Epithelial cell of esophagus (primary cell): ENCODE results near the gene NPAS2.

Source experiments
- DNase-seq: peaks from one replicate; pipeline ENCODE4 v3.0.0; 2010; ENCODE audit warnings: low read depth
- H3K4me3 ChIP-seq: 2 replicates; pipeline ENCODE4 v1.5.1; 2011; ENCODE audit warnings: mild to moderate bottlenecking, low read length, control low read depth
- TF ChIP-seq, protein P1 (sequence below): IDR thresholded peaks from 2 replicates; pipeline ENCODE4 v1.5.1; 2011; ENCODE audit warnings: low read depth, mild to moderate bottlenecking, low read length, control low read depth, inconsistent platforms; ENCODE audit not compliant: insufficient read depth; ENCODE audit errors: missing control alignments

NPAS2 gene

DNA sequence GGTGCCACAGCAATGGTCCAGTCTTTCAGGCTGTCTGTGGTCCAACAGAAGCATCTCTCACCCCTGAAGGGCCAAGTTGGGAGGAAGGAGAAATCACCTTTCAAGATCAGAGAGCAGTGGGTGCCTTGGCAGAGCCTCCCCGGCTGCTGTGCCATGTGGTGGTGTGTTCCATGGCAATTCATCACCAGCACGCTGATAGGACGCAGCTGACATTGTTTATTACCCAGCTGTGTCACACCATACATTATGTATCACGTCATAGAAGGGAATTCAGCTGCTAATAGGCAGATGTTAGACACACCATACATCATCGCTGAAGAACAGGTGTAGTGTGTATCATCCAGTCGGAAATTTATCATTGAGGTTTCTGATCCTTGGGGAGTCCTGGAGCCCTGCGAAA lies 152.5 kb downstream of the NPAS2 start:
- DNase-seq: no peak
- no peak overlapping the region for H3K4me3 ChIP-seq
- TF ChIP-seq, protein P1, sequence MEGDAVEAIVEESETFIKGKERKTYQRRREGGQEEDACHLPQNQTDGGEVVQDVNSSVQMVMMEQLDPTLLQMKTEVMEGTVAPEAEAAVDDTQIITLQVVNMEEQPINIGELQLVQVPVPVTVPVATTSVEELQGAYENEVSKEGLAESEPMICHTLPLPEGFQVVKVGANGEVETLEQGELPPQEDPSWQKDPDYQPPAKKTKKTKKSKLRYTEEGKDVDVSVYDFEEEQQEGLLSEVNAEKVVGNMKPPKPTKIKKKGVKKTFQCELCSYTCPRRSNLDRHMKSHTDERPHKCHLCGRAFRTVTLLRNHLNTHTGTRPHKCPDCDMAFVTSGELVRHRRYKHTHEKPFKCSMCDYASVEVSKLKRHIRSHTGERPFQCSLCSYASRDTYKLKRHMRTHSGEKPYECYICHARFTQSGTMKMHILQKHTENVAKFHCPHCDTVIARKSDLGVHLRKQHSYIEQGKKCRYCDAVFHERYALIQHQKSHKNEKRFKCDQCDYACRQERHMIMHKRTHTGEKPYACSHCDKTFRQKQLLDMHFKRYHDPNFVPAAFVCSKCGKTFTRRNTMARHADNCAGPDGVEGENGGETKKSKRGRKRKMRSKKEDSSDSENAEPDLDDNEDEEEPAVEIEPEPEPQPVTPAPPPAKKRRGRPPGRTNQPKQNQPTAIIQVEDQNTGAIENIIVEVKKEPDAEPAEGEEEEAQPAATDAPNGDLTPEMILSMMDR: no peak

DNA sequence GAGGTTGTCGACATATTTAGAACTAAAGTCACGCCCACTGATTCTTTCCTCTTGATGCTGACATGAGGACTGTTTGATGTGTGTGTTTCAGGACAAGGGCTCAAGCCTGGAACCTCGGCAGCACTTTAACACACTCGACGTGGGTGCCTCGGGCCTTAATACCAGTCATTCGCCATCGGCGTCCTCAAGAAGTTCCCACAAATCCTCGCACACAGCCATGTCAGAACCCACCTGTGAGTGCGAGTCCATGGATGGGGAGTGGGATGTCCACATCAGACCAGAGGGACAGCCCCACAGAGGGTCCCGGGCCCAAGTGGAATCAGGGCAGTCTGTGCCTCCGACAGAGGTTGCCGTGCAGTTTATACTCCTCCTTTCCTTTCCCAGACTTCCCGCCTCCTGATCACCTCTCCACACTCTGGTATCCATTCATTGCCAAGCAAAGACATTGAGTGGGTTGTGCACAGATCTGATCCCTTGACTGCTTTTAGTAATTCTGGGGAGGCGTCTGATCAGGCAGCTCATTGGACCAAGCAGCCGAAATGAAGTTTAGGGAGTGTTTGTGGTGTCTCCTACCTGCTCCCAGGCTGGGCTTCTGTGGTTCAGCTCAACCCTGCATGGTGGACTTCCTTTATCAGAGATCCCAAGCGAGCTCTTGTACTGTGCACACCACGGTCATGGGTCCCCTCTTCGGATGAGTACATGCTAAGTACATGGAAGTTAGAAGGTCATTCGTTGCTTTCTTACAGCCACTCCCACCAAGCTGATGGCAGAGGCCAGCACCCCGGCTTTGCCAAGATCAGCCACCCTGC lies 155.0 kb downstream of the NPAS2 start:
- TF ChIP-seq, protein P1: no peak
- no peak overlapping the region for H3K4me3 ChIP-seq
- no peak for DNase-seq

DNA sequence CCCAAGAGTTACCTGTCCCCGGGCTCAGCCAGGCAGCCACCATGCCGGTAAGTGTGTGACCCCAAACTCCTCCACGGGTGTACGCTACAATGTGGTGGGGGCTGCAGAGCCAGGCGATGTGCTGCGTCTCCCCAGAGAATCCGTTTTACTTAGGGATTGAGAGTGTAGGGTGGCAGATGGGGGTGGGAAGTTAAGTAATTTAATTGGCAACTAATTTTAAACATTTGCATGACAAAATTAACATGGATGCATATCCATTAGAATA lies 155.5 kb downstream of the NPAS2 start:
- H3K4me3 ChIP-seq: no peak overlapping the region
- no peak for DNase-seq
- TF ChIP-seq, protein P1: no peak

DNA sequence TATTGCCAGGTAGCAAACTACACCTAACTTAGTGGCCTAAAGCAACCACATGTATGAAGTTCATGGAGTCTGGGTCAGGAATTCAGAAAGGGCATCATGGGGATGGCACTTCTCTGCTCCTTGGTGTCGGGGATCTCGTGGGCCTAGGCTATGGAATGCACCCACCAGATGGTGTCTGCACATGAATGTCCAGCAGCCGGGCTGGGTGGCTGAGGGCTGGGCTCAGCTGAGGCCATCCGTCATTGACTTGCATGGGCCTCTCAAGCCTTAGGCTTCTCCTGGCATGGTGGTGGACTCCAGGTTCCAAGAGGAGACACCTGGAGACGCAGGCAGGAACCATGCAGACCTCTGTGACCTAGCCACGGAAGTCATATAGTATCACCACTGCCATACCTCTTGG lies 156.1 kb downstream of the NPAS2 start:
- TF ChIP-seq, protein P1: no peak
- no peak overlapping the region for H3K4me3 ChIP-seq
- no peak for DNase-seq

DNA sequence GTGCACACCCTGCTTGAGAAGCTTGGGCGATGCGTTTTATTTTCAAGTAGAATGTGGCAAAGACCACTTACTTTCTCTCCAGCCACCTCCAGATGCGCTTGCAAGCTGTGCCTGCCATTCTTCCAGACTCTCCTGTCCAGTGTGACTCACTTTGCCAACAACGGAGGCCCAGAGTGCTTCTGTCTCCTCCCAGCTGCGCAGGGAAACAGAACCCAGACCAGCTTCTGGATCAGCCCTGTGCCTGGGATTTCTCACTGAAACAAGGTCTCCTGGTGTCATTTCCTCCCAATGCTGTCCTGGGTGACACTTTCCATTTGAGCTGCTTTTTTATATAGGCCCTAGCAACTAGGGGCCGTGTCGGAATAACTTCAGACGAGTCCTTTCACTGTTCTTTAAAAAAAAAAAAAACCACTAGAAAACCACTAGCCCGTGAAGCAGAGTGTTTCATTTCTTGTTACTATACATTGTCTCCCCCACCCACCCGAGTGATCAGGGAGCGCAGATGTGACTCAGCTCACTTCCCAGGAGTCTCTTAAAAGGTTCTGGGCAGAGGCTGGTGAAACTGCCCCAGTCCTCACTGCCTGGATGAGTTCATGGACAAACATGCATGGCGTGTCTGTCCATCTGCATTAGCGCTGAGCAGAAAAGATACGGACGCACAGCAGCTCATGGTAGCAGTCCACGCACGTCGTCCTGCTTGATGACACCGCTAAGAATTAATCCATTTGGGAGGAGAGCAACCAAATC lies 156.9 kb downstream of the NPAS2 start:
- H3K4me3 ChIP-seq: no peak overlapping the region
- TF ChIP-seq, protein P1: no peak
- DNase-seq: peak; percentile 9

DNA sequence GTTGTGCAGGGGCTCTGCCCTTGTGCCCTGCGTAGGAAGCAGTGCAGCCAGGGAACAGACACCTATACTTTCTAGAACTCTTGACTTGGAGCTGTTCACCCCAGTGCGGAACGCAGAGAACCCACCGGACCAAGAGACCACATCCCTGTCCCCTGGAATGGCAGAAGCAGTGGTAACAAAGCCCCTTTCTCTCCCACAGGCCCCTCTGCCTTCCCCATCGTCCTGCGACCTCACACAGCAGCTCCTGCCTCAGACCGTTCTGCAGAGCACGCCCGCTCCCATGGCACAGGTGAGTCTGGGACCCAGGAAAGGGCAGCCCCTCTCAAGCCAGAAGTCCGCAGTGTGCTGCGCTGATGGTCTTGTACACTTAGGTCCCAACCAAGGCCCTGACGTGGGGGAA lies 157.6 kb downstream of the NPAS2 start:
- no peak overlapping the region for H3K4me3 ChIP-seq
- TF ChIP-seq, protein P1: no peak

More for the DNA sequence above, 157.6 kb downstream of the NPAS2 start:
- DNase-seq: no peak
